SK-N-SH (cell line): ENCODE results near the gene PSMB2. TPM values are rescaled to one million over a fixed set of nuclear protein-coding genes. Genes with fewer than 3 reads are reported as not detected.

ENCODE experiments used
- CTCF ChIA-PET: fragments of 300-600, 350-600 bp; formaldehyde crosslinking; extraction: SDS; loops from one replicate; lab custom pipeline; 2021; lab: Yijun Ruan, JAX
- POLR2A ChIA-PET: fragments of 350-600 bp; sonication (Branson Sonifier 250); formaldehyde crosslinking; extraction: SDS; loops from one replicate; lab custom pipeline; 2020; ENCODE audit warnings: antibody characterized with exemption, inconsistent platforms; lab: Yijun Ruan, JAX
- DNase-seq: peaks from one replicate; pipeline ENCODE4 v3.0.0; 2012
- H2AFZ ChIP-seq: fragments of 200-600 bp; sonication (generic); 2 replicates; pipeline ENCODE4 v1.8.1; 2016; ENCODE audit warnings: antibody characterized with exemption, mild to moderate bottlenecking, low read depth
- H3F3A ChIP-seq: fragments of 200-600 bp; sonication (generic); replicated peaks from 2 replicates; pipeline ENCODE3; 2016; ENCODE audit warnings: antibody characterized with exemption, mild to moderate bottlenecking; ENCODE audit not compliant: insufficient read depth
- H3K27ac ChIP-seq, 2 experiments: fragments of 200-500 bp in 1 of 2; fragments of 200-600 bp in 1 of 2; sonication (Bioruptor generic) in 1 of 2; sonication (generic), shearing (Covaris generic) in 1 of 2; 2 replicates each; pipeline versions ENCODE4 v1.5.1 to v1.6.1; 2014 to 2016; ENCODE audit warnings: low read depth in 2 of 2, inconsistent platforms in 1 of 2, low read length in 1 of 2, mild to moderate bottlenecking in 1 of 2, mixed read lengths in 1 of 2
- H3K27me3 ChIP-seq: fragments of 200-600 bp; sonication (generic), shearing (Covaris generic); 2 replicates; pipeline ENCODE4 v1.6.1; 2016; ENCODE audit warnings: mixed run types; ENCODE audit not compliant: insufficient read depth
- H3K36me3 ChIP-seq, 2 experiments: fragments of 200-500 bp in 1 of 2; fragments of 200-600 bp in 1 of 2; sonication (Bioruptor generic) in 1 of 2; sonication (generic) in 1 of 2; replicated peaks in 1 of 2; 2 replicates each; pipeline versions ENCODE3 to v1.5.1; 2014 to 2016; ENCODE audit warnings: low read length in 1 of 2, mild to moderate bottlenecking in 1 of 2; ENCODE audit not compliant: insufficient read depth in 2 of 2, control insufficient read depth in 1 of 2
- H3K4me1 ChIP-seq, 2 experiments: fragments of 200-500 bp in 1 of 2; fragments of 200-600 bp in 1 of 2; sonication (Bioruptor generic) in 1 of 2; sonication (generic), shearing (Covaris generic) in 1 of 2; 2 replicates each; pipeline versions ENCODE4 v1.5.1 to v1.6.1; 2014 to 2016; ENCODE audit warnings: low read depth in 1 of 2, low read length in 1 of 2, mixed run types in 1 of 2; ENCODE audit not compliant: insufficient read depth in 2 of 2, control insufficient read depth in 1 of 2
- H3K4me2 ChIP-seq: fragments of 200-600 bp; sonication (generic), shearing (Covaris generic); 2 replicates; pipeline ENCODE4 v1.6.1; 2017; ENCODE audit warnings: mixed run types
- H3K4me3 ChIP-seq, 2 experiments: fragments of 200-500 bp in 1 of 2; fragments of 200-600 bp in 1 of 2; sonication (Bioruptor generic) in 1 of 2; sonication (generic), shearing (Covaris generic) in 1 of 2; 2 replicates each; pipeline versions ENCODE4 v1.5.1 to v1.8.1; 2014 to 2016; ENCODE audit warnings: low read depth in 2 of 2, inconsistent platforms in 1 of 2, low read length in 1 of 2, mild to moderate bottlenecking in 1 of 2, mixed read lengths in 1 of 2, moderate library complexity in 1 of 2
- H3K79me2 ChIP-seq: fragments of 200-600 bp; sonication (generic); 2 replicates; pipeline ENCODE4 v1.8.1; 2017; ENCODE audit warnings: mild to moderate bottlenecking; ENCODE audit not compliant: insufficient read depth
- H3K9ac ChIP-seq: fragments of 200-600 bp; sonication (generic); 2 replicates; pipeline ENCODE4 v1.6.1; 2017; ENCODE audit warnings: mixed run types
- H3K9me2 ChIP-seq: fragments of 200-600 bp; sonication (generic); 2 replicates; pipeline ENCODE4 v1.6.1; 2017; ENCODE audit warnings: mixed run types
- H3K9me3 ChIP-seq: fragments of 200-600 bp; sonication (generic); 2 replicates; pipeline ENCODE4 v1.6.1; 2017; ENCODE audit warnings: mixed run types, mild to moderate bottlenecking, moderate library complexity
- H4K20me1 ChIP-seq: fragments of 200-600 bp; sonication (generic); 2 replicates; pipeline ENCODE4 v1.6.1; 2017; ENCODE audit warnings: mild to moderate bottlenecking, mixed run types; ENCODE audit not compliant: insufficient read depth
- CHD2 ChIP-seq: fragments of 150-350 bp; IDR thresholded peaks from 2 replicates; pipeline ENCODE4 v1.6.1; 2018; ENCODE audit warnings: low read length; ENCODE audit not compliant: partially characterized antibody
- CTCF ChIP-seq: fragments of 200-600 bp; sonication (generic); IDR thresholded peaks from 2 replicates; pipeline ENCODE4 v1.6.1; 2017; ENCODE audit warnings: antibody characterized with exemption, mild to moderate bottlenecking, moderate library complexity
- FOSL2 ChIP-seq: IDR thresholded peaks from 2 replicates; pipeline ENCODE4 v1.4.0; 2012; ENCODE audit warnings: low read depth, mild to moderate bottlenecking, moderate library complexity, borderline replicate concordance
- GATA2 ChIP-seq: sonication (generic); formaldehyde crosslinking; IDR thresholded peaks from 2 replicates; pipeline ENCODE4 v1.5.0; 2020; ENCODE audit warnings: mild to moderate bottlenecking, missing genetic modification reagents
- IRF3 ChIP-seq: fragments of 150-350 bp; IDR thresholded peaks from 2 replicates; pipeline ENCODE4 v1.6.1; 2016; ENCODE audit warnings: mild to moderate bottlenecking, low read depth, low read length
- JUND ChIP-seq: IDR thresholded peaks from 2 replicates; pipeline ENCODE4 v1.4.0; 2012
- MAX ChIP-seq: IDR thresholded peaks from 2 replicates; pipeline ENCODE4 v1.4.0; 2012; ENCODE audit warnings: low read depth
- MEF2A ChIP-seq: IDR thresholded peaks from 2 replicates; pipeline ENCODE4 v1.4.0; 2012; ENCODE audit warnings: low read depth, borderline replicate concordance
- MXI1 ChIP-seq: IDR thresholded peaks from 2 replicates; pipeline ENCODE4 v1.6.1; 2012; ENCODE audit warnings: mild to moderate bottlenecking, low read depth, low read length, improper control_type of control experiment
- NFIC ChIP-seq: IDR thresholded peaks from 2 replicates; pipeline ENCODE4 v1.4.0; 2012; ENCODE audit warnings: borderline replicate concordance
- NRF1 ChIP-seq: IDR thresholded peaks from 2 replicates; pipeline ENCODE4 v1.6.1; 2012; ENCODE audit warnings: low read depth, mild to moderate bottlenecking, low read length
- POLR2AphosphoS5 ChIP-seq: IDR thresholded peaks from 2 replicates; pipeline ENCODE4 v1.6.1; 2012; ENCODE audit warnings: low read depth, low read length
- RCOR1 ChIP-seq: fragments of 150-350 bp; IDR thresholded peaks from 2 replicates; pipeline ENCODE4 v1.6.1; 2017; ENCODE audit warnings: antibody characterized with exemption, low read length
- SIN3A ChIP-seq: IDR thresholded peaks from 2 replicates; pipeline ENCODE4 v1.6.1; 2012; ENCODE audit warnings: low read depth, mild to moderate bottlenecking, low read length, moderate library complexity, borderline replicate concordance
- SMC3 ChIP-seq: IDR thresholded peaks from 2 replicates; pipeline ENCODE4 v1.6.1; 2012; ENCODE audit warnings: low read depth, low read length, improper control_type of control experiment
- TEAD4 ChIP-seq: IDR thresholded peaks from 2 replicates; pipeline ENCODE4 v1.4.0; 2012; ENCODE audit warnings: mild to moderate bottlenecking, borderline replicate concordance; ENCODE audit not compliant: insufficient read depth
- USF1 ChIP-seq: IDR thresholded peaks from 2 replicates; pipeline ENCODE4 v1.4.0; 2012; ENCODE audit warnings: low read depth, borderline replicate concordance
- WGBS: methylation state at CpG from one replicate; pipeline ENCODE4 v1.1.6; 2017; ENCODE audit warnings: low lambda C conversion rate; 5-methylcytosine and 5-hydroxymethylcytosine counted together
- polyA plus RNA-seq, 3 experiments: library from polyadenylated mRNA; depleted of rRNA; stranded (reverse); fragments of >200 nt; gene quantifications; 2 replicates each; pipeline ENCODE4 v1.2.3, GENCODE V29; 2012

PSMB2 gene
- polyA plus RNA-seq, 1 of the 3 experiments (the other 2 are of a cell fraction) = 83.5 TPM

GRCh38 chr1:35603941-35604340 lies 37.4 kb downstream of the PSMB2 start (continued):
- TF ChIP-seq IRF3 (no peak), MAX (no peak), CHD2 (no peak), CTCF (no peak), MEF2A (no peak), JUND (no peak)

GRCh38 chr1:35603468-35603867 lies 37.9 kb downstream of the PSMB2 start:
- Histone ChIP-seq H2AFZ (no peak overlapping the region), H4K20me1 (peaks cover 20% of the 10 kb centered on the region), H3F3A (peaks cover 32% of the 10 kb centered on the region), H3K4me3 (no peak overlapping the region), H3K9me3 (peaks cover 8% of the 10 kb centered on the region; the same call in 1 of the 2 replicates), H3K27me3 (no peaks in the 10 kb centered on the region), H3K36me3 (peaks cover 38 to 64% of the 10 kb centered on the region in 2 experiments), H3K9me2 (no peaks in the 10 kb centered on the region), H3K4me1 (peaks cover 4 to 19% of the 10 kb centered on the region in 2 experiments; a peak in 3 of 4 replicates), H3K79me2 (peaks cover 43% of the 10 kb centered on the region), H3K27ac (no peak overlapping the region), H3K9ac (no peak overlapping the region), H3K4me2 (no peak overlapping the region)
- POLR2A ChIA-PET = no interaction called here
- CTCF ChIA-PET = interaction anchor here (0.8 to 1.6 kb wide), 4 partner anchors 32 to 112 kb away, joined by 3 to 4 read pairs (median 3); no protein-coding TSS in a partner anchor
- WGBS = 89% methylated on average over 3 of the region's 3 CpGs
- TF ChIP-seq MXI1 (no peak), NRF1 (no peak), NFIC (no peak), USF1 (no peak), FOSL2 (no peak), GATA2 (no peak), SIN3A (no peak), POLR2AphosphoS5 (no peak), IRF3 (no peak), TEAD4 (no peak), RCOR1 (no peak), SMC3 (no peak)
- DNase-seq = no peak
